ENCODE data around the gene TIGD1.
"Not testable (repeated sequence)": the region's sequence is repeated elsewhere in the genome, so short reads cannot be mapped to it uniquely, and the experiment has no call there.

The TIGD1 gene

GRCh38 chr2:232538671-232539070, 11.7 kb downstream of the TIGD1 start:
- DNase-seq, result no peak

- DNase-seq, result no peak
These were observed 12.9 kb downstream of the TIGD1 start for GRCh38 chr2:232537499-232537898.

- no peak for DNase-seq
These were observed 13.3 kb downstream of the TIGD1 start for GRCh38 chr2:232537079-232537478.

GRCh38 chr2:232535761-232536530, 14.4 kb downstream of the TIGD1 start:
- no peak for DNase-seq

DNA sequence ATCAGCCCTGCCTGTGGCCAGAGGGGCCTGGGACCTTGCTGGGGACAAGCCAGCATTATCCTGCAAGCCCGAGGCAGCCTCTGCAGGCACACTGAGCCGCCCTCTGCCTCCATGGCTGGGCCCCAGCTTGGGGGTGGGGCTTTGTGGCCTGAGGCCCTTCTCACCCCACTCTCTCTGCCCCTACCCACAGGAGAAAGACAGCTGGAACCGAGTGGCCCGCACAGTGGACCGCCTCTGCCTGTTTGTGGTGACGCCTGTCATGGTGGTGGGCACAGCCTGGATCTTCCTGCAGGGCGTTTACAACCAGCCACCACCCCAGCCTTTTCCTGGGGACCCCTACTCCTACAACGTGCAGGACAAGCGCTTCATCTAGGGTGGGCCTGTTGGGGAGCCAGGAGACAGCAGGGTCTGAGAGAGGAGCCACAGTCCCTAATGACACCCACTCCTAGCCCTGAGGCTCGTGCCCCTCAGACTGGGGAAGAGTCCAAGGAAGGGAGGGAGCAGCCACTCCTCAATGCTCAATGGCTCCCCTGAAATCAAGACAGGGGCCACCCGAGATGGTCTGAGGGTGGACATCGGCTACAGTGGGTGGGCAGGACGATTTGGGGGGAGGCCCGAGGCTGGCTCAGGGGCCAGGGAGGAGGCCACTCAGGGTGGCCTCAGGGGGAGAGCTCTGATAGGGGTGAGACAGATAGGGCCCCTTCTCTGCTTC, 15.3 kb downstream of the TIGD1 start:
- no peak for DNase-seq

DNA sequence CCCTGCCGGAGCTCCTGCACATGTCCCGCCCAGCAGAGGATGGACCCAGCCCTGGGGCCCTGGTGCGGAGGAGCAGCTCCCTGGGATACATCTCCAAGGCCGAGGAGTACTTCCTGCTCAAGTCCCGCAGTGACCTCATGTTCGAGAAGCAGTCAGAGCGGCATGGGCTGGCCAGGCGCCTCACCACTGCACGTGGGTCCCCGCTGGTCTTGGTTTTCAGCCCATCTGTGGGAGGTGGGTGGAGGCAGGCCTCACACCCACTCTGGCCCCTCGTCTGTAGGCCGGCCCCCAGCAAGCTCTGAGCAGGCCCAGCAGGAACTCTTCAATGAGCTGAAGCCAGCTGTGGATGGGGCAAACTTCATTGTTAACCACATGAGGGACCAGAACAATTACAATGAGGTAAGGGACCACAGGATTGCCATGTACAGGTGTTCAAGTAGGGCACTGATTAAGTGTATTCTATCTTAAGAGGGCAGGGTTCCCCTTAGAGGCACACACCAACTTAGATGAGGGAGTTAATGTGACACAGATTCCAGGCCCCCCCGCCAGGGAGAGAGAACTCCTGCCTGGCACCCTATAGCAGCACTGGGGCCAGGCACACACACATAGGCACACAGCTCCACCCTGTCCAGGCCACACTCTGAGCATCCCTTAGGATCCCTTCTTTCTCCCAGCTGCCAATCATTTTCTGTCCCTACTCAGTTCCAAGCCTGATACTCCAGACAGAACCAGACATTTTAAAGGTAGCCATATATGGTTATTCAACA, 16.2 kb downstream of the TIGD1 start:
- no peak for DNase-seq

DNA sequence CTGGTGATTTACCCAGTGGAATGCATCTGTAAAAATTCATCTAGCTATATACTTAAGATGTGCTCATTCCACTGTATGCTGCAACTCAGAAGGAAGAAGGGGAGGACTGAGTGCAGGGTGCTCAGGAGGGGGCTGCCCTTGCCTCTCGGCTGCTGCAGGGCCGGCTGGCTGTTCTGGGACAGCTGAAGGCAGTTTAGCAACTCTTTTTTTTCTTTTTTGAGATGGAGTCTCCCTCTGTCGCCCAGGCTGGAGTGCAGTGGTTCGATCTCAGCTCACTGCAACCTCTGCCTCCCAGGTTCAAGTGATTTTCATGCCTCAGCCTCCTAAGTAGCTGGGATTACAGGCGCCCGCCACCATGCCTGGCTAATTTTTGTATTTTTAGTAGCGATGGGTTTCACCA, 17.5 kb downstream of the TIGD1 start:
- DNase-seq, result not testable (repeated sequence)

GRCh38 chr2:232532419-232532818, 17.9 kb downstream of the TIGD1 start:
- DNase-seq, result no peak

DNA sequence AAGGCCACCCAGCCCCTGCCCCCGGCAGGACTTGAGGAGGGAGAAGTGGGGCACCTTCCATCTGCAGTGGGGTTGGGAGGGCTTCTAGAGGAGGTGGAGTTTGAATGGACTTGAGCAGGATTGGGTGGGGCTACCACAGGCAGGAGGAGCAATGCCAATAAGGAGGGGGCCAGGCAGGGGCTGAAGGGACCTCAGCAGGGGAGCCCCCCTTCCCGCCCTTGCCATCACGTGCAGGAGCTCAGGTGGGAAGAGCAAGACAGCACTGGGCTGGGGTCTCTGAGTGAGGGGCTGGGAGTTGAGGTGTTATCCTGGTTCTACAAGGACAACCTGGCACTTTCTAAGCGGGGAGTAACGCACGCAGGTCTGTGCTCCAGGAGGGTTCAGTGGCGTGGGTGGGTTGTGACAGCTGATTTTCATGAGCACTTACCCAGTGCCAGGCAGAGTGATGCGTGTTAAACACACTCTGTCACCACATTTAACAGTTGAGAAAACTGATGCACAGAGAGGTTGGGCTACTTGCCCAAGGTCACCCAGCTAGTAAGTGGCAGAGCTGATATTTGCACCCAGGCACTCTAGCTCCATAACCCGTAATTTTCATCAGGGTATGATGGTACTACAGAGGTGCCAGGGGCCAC, 19.6 kb downstream of the TIGD1 start:
- DNase-seq, result no peak

GRCh38 chr2:232529806-232530547, 20.4 kb downstream of the TIGD1 start:
- no peak for DNase-seq

GRCh38 chr2:232528746-232529460, 21.5 kb downstream of the TIGD1 start:
- DNase-seq, result no peak

GRCh38 chr2:232527905-232528470, 22.4 kb downstream of the TIGD1 start:
- DNase-seq, result no peak

- no peak for DNase-seq
These were observed 23.9 kb downstream of the TIGD1 start for GRCh38 chr2:232526372-232526941.

DNA sequence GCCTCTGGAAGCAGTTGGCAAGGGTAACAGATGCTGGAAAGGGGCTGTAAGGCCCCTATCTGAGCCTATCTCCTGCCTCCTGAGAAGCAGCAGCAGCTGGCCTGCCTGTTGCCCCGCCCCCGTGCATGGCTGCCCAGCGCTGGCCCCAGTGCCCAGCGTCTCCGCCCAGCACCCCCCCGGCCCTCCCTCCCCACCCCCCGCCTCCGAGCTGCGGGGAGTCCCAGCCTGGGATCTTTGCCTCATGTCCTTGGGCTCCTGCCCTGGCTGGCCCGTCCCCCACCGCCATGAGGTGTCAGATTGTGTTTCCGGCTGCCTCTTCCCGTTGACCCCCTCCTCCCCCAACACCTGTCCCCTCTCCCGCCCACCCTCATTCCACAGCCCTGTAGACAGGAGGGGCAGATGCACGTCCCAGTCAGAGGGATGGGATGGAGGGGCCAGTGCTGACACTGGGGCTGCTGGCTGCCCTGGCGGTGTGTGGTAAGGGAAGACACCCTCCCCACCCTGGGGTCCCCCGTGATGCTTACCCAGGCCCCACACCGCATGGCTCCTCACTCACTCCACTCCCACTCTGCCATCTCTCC, 24.5 kb downstream of the TIGD1 start, which contains the start of gene CHRND:
Gene CHRND, plus strand, starts transcription at position 370 of the 581 bp plus-strand sequence. Its CDS starts 56 bp downstream, at position 426.
- DNase-seq, result peak; percentile 48

GRCh38 chr2:232525199-232525598, 25.2 kb downstream of the TIGD1 start:
- DNase-seq, result no peak

DNA sequence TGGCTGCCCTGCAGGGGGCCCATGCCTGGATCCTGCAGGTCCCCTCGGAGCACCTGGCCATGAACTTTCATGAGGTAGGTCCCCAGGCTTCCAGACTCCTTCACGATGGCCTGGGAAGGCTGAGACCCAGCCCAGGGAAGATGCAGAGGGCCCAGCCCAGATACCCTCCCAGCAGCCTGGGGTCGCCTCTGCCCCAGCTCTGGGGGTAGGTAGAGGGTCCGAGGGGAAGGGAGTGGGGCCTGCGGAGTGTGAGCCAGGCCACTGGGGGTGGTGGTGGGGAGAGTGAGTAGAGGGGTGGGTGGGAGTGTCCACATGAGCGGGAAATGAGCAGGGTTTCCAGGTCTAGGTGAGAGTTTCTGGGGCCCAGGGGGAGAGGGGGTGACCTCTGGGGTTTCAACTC, 25.6 kb downstream of the TIGD1 start:
- DNase-seq, result no peak

- peak; percentile 67 for DNase-seq
These were observed 26.4 kb downstream of the TIGD1 start for GRCh38 chr2:232523682-232524597.

DNA sequence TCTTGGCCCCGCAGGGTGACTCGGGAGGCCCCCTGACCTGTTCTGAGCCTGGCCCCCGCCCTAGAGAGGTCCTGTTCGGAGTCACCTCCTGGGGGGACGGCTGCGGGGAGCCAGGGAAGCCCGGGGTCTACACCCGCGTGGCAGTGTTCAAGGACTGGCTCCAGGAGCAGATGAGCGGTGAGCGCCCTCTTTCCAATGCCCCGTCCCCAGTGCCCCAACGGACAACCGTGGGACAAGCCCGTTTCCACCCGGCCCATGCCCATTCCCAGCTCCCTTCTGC, 27.0 kb downstream of the TIGD1 start:
- DNase-seq, result no peak

DNA sequence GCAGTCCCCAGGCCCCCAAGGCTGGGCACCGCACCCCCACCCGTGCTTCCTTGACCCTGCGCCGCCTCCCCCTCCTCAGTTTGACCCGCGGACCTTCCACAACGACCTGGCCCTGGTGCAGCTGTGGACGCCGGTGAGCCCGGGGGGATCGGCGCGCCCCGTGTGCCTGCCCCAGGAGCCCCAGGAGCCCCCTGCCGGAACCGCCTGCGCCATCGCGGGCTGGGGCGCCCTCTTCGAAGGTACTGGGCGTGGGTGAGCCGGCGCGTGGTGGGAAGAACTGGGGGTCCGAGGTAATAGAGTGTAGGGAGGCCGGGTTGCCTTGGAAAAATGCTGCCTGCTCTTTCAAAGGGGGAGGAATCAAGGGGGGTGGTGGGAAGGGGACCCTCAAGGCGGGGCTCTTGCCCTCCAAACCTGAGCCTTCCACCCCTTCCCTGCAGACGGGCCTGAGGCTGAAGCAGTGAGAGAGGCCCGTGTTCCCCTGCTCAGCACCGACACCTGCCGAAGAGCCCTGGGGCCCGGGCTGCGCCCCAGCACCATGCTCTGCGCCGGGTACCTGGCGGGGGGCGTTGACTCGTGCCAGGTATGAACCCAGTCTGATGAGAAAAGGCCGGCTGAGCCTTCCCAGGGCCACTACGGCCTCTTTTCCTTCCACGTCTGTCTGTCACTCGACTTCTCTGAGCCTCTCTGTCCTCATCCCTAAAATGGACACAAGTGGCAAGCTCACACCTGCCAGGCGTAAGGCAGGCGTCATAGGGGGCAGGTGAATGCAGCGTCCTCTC, 27.5 kb downstream of the TIGD1 start:
- no peak for DNase-seq

Data from NCI-H510A (cell line).